Choroid plexus epithelial cell (primary cell): ENCODE results near the gene SNAP47.

Source experiments
- DNase-seq: peaks from one replicate; pipeline ENCODE4 v3.0.0-alpha.2; 2010; ENCODE audit warnings: low read depth
- H3K4me3 ChIP-seq: 2 replicates; pipeline ENCODE4 v1.5.1; 2011; ENCODE audit warnings: low read depth, mild to moderate bottlenecking, control low read depth, low read length, moderate library complexity
- CTCF ChIP-seq: conservative IDR thresholded peaks from 2 replicates; pipeline ENCODE4 v1.5.1; 2011; ENCODE audit warnings: low read depth, mild to moderate bottlenecking, control low read depth, inconsistent platforms, low read length, moderate library complexity

Gene SNAP47

DNA sequence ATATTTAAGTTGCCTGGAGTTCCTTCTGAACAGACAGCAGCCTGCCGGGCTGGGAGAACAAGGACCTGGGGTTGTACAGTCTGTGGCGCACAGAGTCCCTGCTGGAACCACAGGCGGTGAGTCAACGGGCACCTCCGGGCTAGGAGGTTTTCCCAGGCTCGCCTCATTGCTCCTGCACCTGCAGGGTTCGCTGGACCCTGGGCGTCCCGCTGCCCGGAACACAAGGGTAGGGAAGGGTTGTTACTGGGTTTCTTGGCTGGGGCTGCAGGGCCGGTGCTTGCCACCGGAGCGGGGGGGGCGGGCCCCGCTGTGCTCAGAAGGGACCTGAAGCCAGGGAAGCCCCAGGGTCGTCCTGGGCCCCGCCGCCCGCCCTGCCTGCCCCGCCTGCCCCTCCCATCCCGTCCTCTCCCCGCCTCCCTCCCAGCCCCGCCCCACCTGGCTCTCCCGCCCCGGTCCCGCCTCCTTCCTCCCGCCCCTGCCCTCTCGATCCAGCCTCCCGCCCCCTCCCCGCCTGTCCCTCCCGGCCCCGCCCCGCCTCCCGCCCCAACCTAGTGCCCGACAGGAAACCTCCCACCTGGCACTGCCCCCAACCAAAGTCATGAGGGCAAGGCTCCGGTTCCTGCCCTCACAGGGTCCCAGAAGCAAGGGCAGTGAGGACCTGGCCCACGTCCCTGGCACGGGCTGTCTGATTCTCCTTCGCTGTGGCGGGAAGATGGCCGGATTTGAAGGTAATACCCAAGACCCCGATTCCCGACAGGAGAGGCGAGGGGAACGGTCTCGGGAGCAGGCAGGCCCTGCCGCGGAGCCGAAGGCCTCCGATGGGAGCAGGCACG lies 7.0 kb upstream of the SNAP47 start:
- no peak for TF ChIP-seq CTCF
- H3K4me3 ChIP-seq: peak overlapping the region; percentile 46
- peak; percentile 42 for DNase-seq

- peak overlapping the region; percentile 46 for H3K4me3 ChIP-seq
Observed at GRCh38 chr1:227728892-227729143, 6.4 kb upstream of the SNAP47 start.

DNA sequence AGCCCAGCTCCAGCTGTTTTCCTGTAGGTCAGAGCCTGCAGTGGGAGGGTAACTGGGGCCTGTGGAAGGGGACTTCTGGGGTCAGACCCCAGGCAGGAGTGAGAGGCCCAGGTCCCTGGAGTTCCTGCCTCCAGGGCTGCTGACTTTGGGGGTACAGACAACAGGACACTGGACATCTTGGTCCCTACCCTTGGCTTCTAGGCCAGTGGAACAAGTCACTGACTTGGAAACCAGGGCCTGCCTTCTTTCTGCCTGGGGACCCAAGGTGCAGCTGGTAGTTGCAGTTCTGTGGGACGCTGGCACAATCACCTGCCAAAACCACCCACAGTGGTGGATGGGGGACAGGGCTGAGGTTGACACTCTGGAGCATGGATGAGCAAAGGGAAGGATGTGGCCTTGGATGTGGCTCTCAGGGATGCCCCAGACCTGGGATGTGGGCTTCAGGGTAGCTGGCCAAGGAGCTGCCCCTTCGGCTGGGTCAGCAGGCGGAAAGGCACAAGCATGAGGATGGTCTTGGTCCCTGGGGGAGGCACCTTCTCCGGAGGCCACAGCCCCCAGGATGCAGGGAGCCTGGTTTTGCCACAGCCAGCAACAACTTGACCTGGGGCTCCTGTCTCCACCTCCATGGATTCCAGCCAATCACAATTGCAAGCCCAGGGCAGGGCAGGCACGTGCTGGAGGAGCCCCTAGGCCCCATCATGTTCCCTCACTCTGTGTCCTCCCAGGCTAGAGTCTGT lies 5.9 kb upstream of the SNAP47 start:
- TF ChIP-seq CTCF: no peak
- H3K4me3 ChIP-seq: no peak overlapping the region

More at GRCh38 chr1:227728892-227729143, 6.4 kb upstream of the SNAP47 start:
- no peak for DNase-seq
- TF ChIP-seq CTCF: no peak

DNA sequence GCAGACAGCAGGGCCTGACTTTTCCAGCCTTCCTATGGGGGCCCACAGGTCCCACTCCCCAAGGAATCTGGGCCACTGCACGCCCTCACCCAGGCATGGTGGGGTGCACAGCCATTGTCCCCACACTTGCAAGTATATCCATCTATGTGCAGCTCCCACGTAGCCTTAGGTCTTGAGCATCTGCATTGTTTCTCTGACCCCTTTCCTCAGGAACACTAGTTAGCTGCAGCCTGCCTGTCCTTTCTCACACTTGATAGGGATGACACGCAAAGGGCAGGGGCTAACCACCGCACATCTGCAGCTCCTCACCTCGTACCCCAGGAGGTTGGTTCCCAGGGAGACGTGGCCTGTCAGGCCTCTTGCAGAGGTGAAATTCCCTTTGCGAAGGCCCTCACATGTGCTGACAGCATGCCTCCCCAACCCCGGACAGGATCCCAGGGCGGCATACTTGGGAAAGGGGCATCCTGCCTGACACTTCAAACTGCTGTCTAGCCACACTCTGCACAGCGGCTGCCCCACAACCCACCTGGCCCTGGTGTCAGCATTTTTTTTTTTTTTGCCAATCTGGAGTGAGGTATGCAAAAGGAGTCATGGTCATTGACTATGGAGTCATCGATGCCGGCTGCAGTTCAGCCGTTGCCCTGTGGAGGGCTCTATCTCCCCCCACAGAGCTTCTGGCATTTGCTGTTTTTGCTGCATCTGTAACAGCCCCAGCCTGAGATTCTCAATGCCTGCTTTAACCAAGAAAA lies 5.2 kb upstream of the SNAP47 start:
- H3K4me3 ChIP-seq: no peak overlapping the region
- DNase-seq: peak; percentile 80
- TF ChIP-seq CTCF: peak; percentile 93

More for the DNA sequence above, 5.9 kb upstream of the SNAP47 start:
- DNase-seq: no peak

GRCh38 chr1:227730630-227731151 lies 4.5 kb upstream of the SNAP47 start:
- TF ChIP-seq CTCF: no peak
- H3K4me3 ChIP-seq: no peak overlapping the region

DNA sequence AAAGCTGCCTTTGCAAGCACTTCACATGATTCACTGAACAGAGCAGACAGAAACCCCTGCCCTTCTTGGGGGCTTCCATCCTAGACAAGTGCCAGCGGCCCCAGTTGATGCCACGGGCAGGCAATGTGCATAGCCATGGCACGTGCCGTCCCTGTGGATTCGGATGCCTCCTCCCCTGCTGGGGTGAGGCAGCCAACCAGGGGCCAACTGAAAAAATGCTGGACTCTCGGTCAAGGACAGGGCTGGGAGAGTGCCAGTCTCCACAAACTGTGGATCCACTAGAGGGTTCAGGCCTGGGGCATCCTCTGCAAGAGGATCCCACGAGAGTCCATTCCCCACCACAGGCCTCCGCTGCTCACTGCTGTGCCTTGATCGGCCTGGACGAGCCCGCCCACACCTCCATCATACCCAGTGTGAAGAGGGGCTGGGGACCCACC lies 4.0 kb upstream of the SNAP47 start:
- no peak for TF ChIP-seq CTCF
- no peak for DNase-seq
- no peak overlapping the region for H3K4me3 ChIP-seq

More at GRCh38 chr1:227730630-227731151, 4.5 kb upstream of the SNAP47 start:
- DNase-seq: no peak
